Body of pancreas (tissue), 4 donors: ENCODE measurements around the gene NKD1. TPM values are rescaled to one million over a fixed set of nuclear protein-coding genes. Genes with fewer than 3 reads are reported as not detected.

Source experiments
- ATAC-seq: fragments of 150-250 bp; one replicate; pipeline ENCODE4 v1.9.1; 2016
- DNase-seq, 4 donors: peaks; one replicate each; pipeline ENCODE4 v3.0.0-alpha.2; 2019
- H3K27ac ChIP-seq, 4 donors: fragments of 200-600 bp; sonication (generic); 1 replicate in 3 of 4; 2 replicates in 1 of 4; pipeline versions ENCODE4 v1.5.1 to v1.6.1; 2016 to 2019; ENCODE audit warnings: mild to moderate bottlenecking in 1 of 4, mixed read lengths in 1 of 4, moderate library complexity in 1 of 4
- H3K27me3 ChIP-seq, 2 donors: fragments of 200-600 bp; sonication (generic); one replicate each; pipeline ENCODE4 v1.6.0; 2016; ENCODE audit warnings: mild to moderate bottlenecking in 1 of 2
- H3K36me3 ChIP-seq, 2 donors: fragments of 200-600 bp; sonication (generic); replicated peaks in 1 of 2; 2 replicates each; pipeline ENCODE4 v1.5.1; 2016; ENCODE audit warnings: low read depth in 2 of 2; ENCODE audit not compliant: insufficient read depth in 1 of 2
- H3K4me1 ChIP-seq: fragments of 200-600 bp; sonication (generic); one replicate; pipeline ENCODE4 v1.6.0; 2016
- H3K4me3 ChIP-seq, 2 donors: fragments of 200-600 bp; sonication (generic); 1 replicate in 1 of 2; 2 replicates in 1 of 2; pipeline ENCODE4 v1.5.1; 2016 to 2019
- H3K9me3 ChIP-seq, 3 donors: fragments of 200-600 bp; sonication (generic); 1 replicate in 2 of 3; 2 replicates in 1 of 3; pipeline ENCODE4 v1.5.1; 2016
- CTCF ChIP-seq, 7 experiments: fragments of 450-650 bp in 4 of 7; fragments of 200-600 bp in 3 of 7; sonication (generic) in 3 of 7; IDR thresholded peaks; one replicate each; pipeline ENCODE4 v1.5.1; 2016 to 2019; ENCODE audit warnings: antibody characterized with exemption in 7 of 7
- POLR2A ChIP-seq, 3 donors: fragments of 450-650 bp; IDR thresholded peaks; one replicate each; pipeline ENCODE4 v1.6.1; 2016; ENCODE audit warnings: antibody characterized with exemption in 3 of 3, mild to moderate bottlenecking in 2 of 3
- WGBS, 2 donors: methylation state at CpG; one replicate each; pipeline ENCODE4 v1.1.5; 2017; 5-methylcytosine and 5-hydroxymethylcytosine counted together
- intact Hi-C: fragments of 100-400 bp; cut with DNase I; formaldehyde crosslinking; loops from one replicate; pipeline ENCODE4 v1.15.1; 2023
- total RNA-seq, 2 donors: library from RNA; depleted of rRNA; stranded (reverse); fragments of >200 nt; gene quantifications; one replicate each; pipeline ENCODE4 v1.1.0, GENCODE V29; 2016

The NKD1 gene
- total RNA-seq, 2 donors from 2014 or later = 2.0 to 4.9 TPM

- Histone ChIP-seq H3K36me3 (no peaks in the 10 kb centered on the region), H3K4me3 (no peak overlapping the region), H3K27ac (no peak overlapping the region), H3K9me3 (no peaks in the 10 kb centered on the region), H3K27me3 (no peaks in the 10 kb centered on the region), H3K4me1 (no peaks in the 10 kb centered on the region)
- no peak for TF ChIP-seq CTCF (IDR thresholded peaks at IDR 0.05)
- TF ChIP-seq POLR2A (IDR thresholded peaks at IDR 0.05) = no peak
- WGBS, 2 donors = 81 to 92% methylated on average over 5 to 8 of the region's 8 CpGs
- intact Hi-C loops = loop anchor here (5.0 kb wide), 1 partner anchor 42 kb away; no protein-coding TSS in a partner anchor
- DNase-seq = no peak
- ATAC-seq = no peak
Measured at GRCh38 chr16:50638816-50639670, 90.8 kb downstream of the NKD1 start.

- no peaks in the 10 kb centered on the region for H3K9me3 ChIP-seq
- H3K4me3 ChIP-seq = no peak overlapping the region
- H3K27ac ChIP-seq = no peak overlapping the region
- no peaks in the 10 kb centered on the region for H3K36me3 ChIP-seq
- intact Hi-C loops = no loop called here
- H3K27me3 ChIP-seq = no peaks in the 10 kb centered on the region
- TF ChIP-seq POLR2A (IDR thresholded peaks at IDR 0.05) = no peak
- no peak for TF ChIP-seq CTCF (IDR thresholded peaks at IDR 0.05)
- ATAC-seq (no peak), DNase-seq (no peak)
- WGBS, 2 donors = 87 to 94% methylated on average over 1 of the region's 1 CpG
- no peaks in the 10 kb centered on the region for H3K4me1 ChIP-seq
Measured at GRCh38 chr16:50640391-50640790, 92.2 kb downstream of the NKD1 start.

- Histone ChIP-seq H3K4me1 (no peaks in the 10 kb centered on the region), H3K36me3 (no peaks in the 10 kb centered on the region), H3K4me3 (no peak overlapping the region), H3K27me3 (no peaks in the 10 kb centered on the region), H3K9me3 (no peaks in the 10 kb centered on the region), H3K27ac (no peak overlapping the region)
- 81 to 94% methylated on average over 14 to 15 of the region's 15 CpGs for WGBS, 2 donors
- DNase-seq (no peak), ATAC-seq (no peak)
- no peak for TF ChIP-seq CTCF (IDR thresholded peaks at IDR 0.05)
- TF ChIP-seq POLR2A (IDR thresholded peaks at IDR 0.05) = no peak
- intact Hi-C loops = no loop called here
Measured at GRCh38 chr16:50640919-50641817, 93.0 kb downstream of the NKD1 start.

GRCh38 chr16:50641818-50642187, 93.6 kb downstream of the NKD1 start:
- no peak overlapping the region for H3K4me3 ChIP-seq
- intact Hi-C loops = no loop called here
- no peak for DNase-seq

More at GRCh38 chr16:50641818-50642187, 93.6 kb downstream of the NKD1 start:
- ATAC-seq = no peak
- Histone ChIP-seq H3K4me1 (no peaks in the 10 kb centered on the region), H3K27ac (no peak overlapping the region), H3K27me3 (no peaks in the 10 kb centered on the region), H3K9me3 (no peaks in the 10 kb centered on the region), H3K36me3 (no peaks in the 10 kb centered on the region)
- 92 to 97% methylated on average over 4 of the region's 4 CpGs for WGBS, 2 donors
- no peak for TF ChIP-seq POLR2A (IDR thresholded peaks at IDR 0.05)
- TF ChIP-seq CTCF (IDR thresholded peaks at IDR 0.05) = no peak
